Ovary (tissue), 3 donors: ENCODE measurements around the gene CRTC3.

Experiments
- CTCF ChIP-seq, 3 donors: fragments of 450-650 bp in 2 of 3; fragments of 200-600 bp in 1 of 3; IDR thresholded peaks; one replicate each; pipeline versions ENCODE4 v1.5.1 to v1.8.0; 2016 to 2022; ENCODE audit warnings: antibody characterized with exemption in 3 of 3, mild to moderate bottlenecking in 1 of 3
- POLR2A ChIP-seq: fragments of 450-650 bp; IDR thresholded peaks from one replicate; pipeline ENCODE4 v1.6.1; 2017; ENCODE audit warnings: antibody characterized with exemption, mild to moderate bottlenecking, moderate library complexity
- donor health status: DM: no; HTN: no; CAD: no.

GRCh38 chr15:90482124-90483011, 47.4 kb upstream of the CRTC3 start:
- TF ChIP-seq CTCF (IDR thresholded peaks at IDR 0.05) (peak; percentile 47 to 85 (median 80)), POLR2A (no peak)
